BE2C (cell line): ENCODE results near the gene CERT1.

Experiments used
- DNase-seq: peaks from one replicate; pipeline ENCODE4 v3.0.0-alpha.2; 2020
- H3K27me3 ChIP-seq: fragments of 250-450 bp; sonication (Bioruptor Pico); 2 replicates; pipeline ENCODE4 v1.5.1; 2020; ENCODE audit warnings: mild to moderate bottlenecking
- H3K36me3 ChIP-seq: fragments of 250-450 bp; sonication (Bioruptor Pico); 2 replicates; pipeline ENCODE4 v1.5.1; 2020; ENCODE audit warnings: mild to moderate bottlenecking
- H3K4me1 ChIP-seq: fragments of 250-450 bp; sonication (Bioruptor Pico); 2 replicates; pipeline ENCODE4 v1.5.1; 2020
- H3K4me3 ChIP-seq: 2 replicates; pipeline ENCODE4 v1.5.1; 2011; ENCODE audit warnings: low read depth, low read length
- H3K9me3 ChIP-seq: fragments of 250-450 bp; sonication (Bioruptor Pico); 2 replicates; pipeline ENCODE4 v1.5.1; 2020
- TF ChIP-seq, protein P1 (sequence below): IDR thresholded peaks from 2 replicates; pipeline ENCODE4 v1.5.1; 2012; ENCODE audit warnings: mild to moderate bottlenecking, low read depth, low read length

The CERT1 gene

GRCh38 chr5:75349663-75350062 is 161.8 kb downstream of the CERT1 start:
- Histone ChIP-seq H3K27me3 (no peaks in the 10 kb centered on the region), H3K4me3 (no peak overlapping the region), H3K9me3 (no peaks in the 10 kb centered on the region), H3K4me1 (no peaks in the 10 kb centered on the region), H3K36me3 (peaks cover 85% of the 10 kb centered on the region)
- DNase-seq, result no peak
- TF ChIP-seq, protein P1, sequence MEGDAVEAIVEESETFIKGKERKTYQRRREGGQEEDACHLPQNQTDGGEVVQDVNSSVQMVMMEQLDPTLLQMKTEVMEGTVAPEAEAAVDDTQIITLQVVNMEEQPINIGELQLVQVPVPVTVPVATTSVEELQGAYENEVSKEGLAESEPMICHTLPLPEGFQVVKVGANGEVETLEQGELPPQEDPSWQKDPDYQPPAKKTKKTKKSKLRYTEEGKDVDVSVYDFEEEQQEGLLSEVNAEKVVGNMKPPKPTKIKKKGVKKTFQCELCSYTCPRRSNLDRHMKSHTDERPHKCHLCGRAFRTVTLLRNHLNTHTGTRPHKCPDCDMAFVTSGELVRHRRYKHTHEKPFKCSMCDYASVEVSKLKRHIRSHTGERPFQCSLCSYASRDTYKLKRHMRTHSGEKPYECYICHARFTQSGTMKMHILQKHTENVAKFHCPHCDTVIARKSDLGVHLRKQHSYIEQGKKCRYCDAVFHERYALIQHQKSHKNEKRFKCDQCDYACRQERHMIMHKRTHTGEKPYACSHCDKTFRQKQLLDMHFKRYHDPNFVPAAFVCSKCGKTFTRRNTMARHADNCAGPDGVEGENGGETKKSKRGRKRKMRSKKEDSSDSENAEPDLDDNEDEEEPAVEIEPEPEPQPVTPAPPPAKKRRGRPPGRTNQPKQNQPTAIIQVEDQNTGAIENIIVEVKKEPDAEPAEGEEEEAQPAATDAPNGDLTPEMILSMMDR, result no peak

GRCh38 chr5:75348241-75348640 is 163.2 kb downstream of the CERT1 start:
- no peaks in the 10 kb centered on the region for H3K9me3 ChIP-seq
- no peak for DNase-seq
- no peaks in the 10 kb centered on the region for H3K27me3 ChIP-seq
- H3K36me3 ChIP-seq, result peaks cover 90% of the 10 kb centered on the region
- no peak overlapping the region for H3K4me3 ChIP-seq
- H3K4me1 ChIP-seq, result no peaks in the 10 kb centered on the region
- TF ChIP-seq, protein P1, result no peak

DNA sequence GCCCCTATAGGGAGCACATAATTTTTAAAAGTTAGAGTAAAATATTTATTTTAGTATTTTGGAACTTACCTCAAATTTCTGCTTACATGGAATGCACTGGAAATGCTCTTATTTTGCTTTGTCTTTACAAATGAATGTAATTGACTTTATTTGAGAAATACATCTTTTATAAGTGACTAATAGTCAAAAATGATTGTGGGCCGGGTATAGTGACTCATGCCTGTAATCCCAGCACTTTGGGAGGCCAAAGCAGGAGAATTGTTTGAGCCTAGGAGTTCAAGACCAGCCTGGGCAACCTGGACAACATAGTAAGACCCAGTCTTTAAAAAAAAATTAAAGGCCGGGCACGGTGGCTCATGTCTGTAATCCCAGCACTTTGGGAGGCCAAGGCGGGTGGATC is 168.6 kb downstream of the CERT1 start:
- DNase-seq, result no peak
- Histone ChIP-seq H3K4me1 (no peaks in the 10 kb centered on the region; the same call in none of the 2 replicates), H3K27me3 (no peaks in the 10 kb centered on the region), H3K4me3 (no peak overlapping the region), H3K9me3 (no peaks in the 10 kb centered on the region), H3K36me3 (peaks cover 57% of the 10 kb centered on the region)
- TF ChIP-seq, protein P1, result no peak

DNA sequence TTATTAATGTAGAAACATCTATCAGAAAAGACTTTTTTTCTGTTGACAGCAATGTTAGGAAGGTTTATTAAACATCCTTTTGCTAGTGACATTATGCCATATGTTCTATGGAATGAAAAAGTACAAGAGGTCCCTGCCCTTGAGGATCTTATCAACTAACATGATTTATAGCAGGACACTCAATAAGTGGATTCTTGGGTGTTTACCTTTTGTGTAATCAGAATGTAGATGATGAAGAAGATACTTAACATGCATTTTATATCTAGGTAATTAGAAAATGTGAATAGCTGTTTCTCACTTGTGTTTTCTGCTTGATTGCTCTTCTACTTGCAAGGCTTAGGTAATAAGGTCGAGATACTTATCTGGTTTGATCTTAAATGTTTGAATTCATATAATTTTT is 169.5 kb downstream of the CERT1 start:
- peaks cover 48% of the 10 kb centered on the region for H3K36me3 ChIP-seq
- DNase-seq, result no peak
- no peaks in the 10 kb centered on the region for H3K9me3 ChIP-seq
- H3K27me3 ChIP-seq, result no peaks in the 10 kb centered on the region
- H3K4me3 ChIP-seq, result no peak overlapping the region
- no peaks in the 10 kb centered on the region; the same call in none of the 2 replicates for H3K4me1 ChIP-seq
- TF ChIP-seq, protein P1, result no peak

DNA sequence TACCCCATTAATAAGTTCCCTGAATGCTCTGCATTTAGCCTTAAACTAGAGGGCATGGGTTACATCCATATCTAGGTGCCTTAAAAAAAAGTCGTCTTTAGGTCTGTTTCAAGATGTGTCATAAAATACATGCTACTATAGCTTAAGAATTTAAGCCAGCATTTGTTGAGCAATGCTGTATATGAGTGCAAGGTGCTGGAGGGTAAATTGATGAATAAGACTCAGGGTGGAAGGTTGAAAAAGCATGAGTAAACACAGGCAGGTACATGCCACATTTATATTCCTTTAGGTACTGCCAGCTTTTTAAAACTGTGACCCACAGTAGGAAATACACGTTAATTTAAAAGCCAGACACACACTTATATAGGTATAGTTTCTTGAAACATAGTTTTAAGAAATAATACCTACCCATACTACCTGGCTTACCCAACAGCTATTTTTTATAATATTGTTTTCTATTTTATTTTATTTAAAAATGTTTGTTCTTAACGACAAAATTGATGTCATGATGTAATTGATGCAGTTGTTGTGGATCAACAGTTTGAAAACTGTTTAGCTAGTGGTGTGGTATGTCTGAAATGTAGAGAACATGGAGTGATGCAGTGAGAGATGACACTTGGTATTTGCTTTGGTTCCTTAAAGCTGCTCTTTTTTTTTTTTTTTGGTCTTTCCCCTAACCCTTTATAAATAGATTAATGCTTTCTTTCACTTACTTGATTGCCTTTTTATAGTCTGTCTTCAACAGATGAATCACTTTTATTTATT is 170.5 kb downstream of the CERT1 start:
- DNase-seq, result no peak
- H3K9me3 ChIP-seq, result no peaks in the 10 kb centered on the region
- no peaks in the 10 kb centered on the region; the same call in none of the 2 replicates for H3K4me1 ChIP-seq
- H3K27me3 ChIP-seq, result no peaks in the 10 kb centered on the region
- TF ChIP-seq, protein P1, result no peak
- H3K36me3 ChIP-seq, result peaks cover 38% of the 10 kb centered on the region
- no peak overlapping the region for H3K4me3 ChIP-seq

- Histone ChIP-seq H3K4me1 (no peaks in the 10 kb centered on the region; the same call in none of the 2 replicates), H3K36me3 (peaks cover 13% of the 10 kb centered on the region), H3K27me3 (no peaks in the 10 kb centered on the region), H3K4me3 (peak overlapping the region; percentile 73), H3K9me3 (no peaks in the 10 kb centered on the region)
- TF ChIP-seq, protein P1, result no peak
- DNase-seq, result no peak
These were observed 173.0 kb downstream of the CERT1 start for GRCh38 chr5:75338408-75338807.
